H9 (cell line): ENCODE measurements around the gene GRHPR. TPM values are rescaled to one million over a fixed set of nuclear protein-coding genes. Genes with fewer than 3 reads are reported as not detected.

Source experiments
- DNase-seq: peaks from one replicate; pipeline ENCODE4 v3.0.0-alpha.2; 2017
- H2AFZ ChIP-seq: one replicate; pipeline ENCODE4 v1.6.1; 2013; ENCODE audit warnings: mild to moderate bottlenecking, low read length, control low read depth, moderate library complexity
- H2AK5ac ChIP-seq: 2 replicates; pipeline ENCODE4 v1.6.1; 2013; ENCODE audit warnings: low read length, control low read depth, mixed read lengths; ENCODE audit not compliant: insufficient read length
- H2BK120ac ChIP-seq: one replicate; pipeline ENCODE4 v1.6.1; 2013; ENCODE audit warnings: low read depth, mild to moderate bottlenecking, low read length, control low read depth, inconsistent platforms; ENCODE audit not compliant: poor library complexity, severe bottlenecking
- H2BK12ac ChIP-seq: 2 replicates; pipeline ENCODE4 v1.6.1; 2013; ENCODE audit warnings: low read length, control low read depth, mixed read lengths, low read depth; ENCODE audit not compliant: insufficient read length
- H2BK15ac ChIP-seq: 2 replicates; pipeline ENCODE4 v1.6.1; 2013; ENCODE audit warnings: low read depth, low read length, control low read depth
- H2BK20ac ChIP-seq: one replicate; pipeline ENCODE4 v1.6.1; 2013; ENCODE audit warnings: low read depth, mild to moderate bottlenecking, low read length, control low read depth, inconsistent platforms; ENCODE audit not compliant: poor library complexity, severe bottlenecking
- H2BK5ac ChIP-seq: 2 replicates; pipeline ENCODE4 v1.6.1; 2013; ENCODE audit warnings: low read length, control low read depth, mixed read lengths; ENCODE audit not compliant: insufficient read length
- H3K14ac ChIP-seq: 2 replicates; pipeline ENCODE4 v1.6.1; 2013; ENCODE audit warnings: low read length, control low read depth; ENCODE audit not compliant: insufficient read depth
- H3K18ac ChIP-seq: 2 replicates; pipeline ENCODE4 v1.6.1; 2013; ENCODE audit warnings: low read depth, mild to moderate bottlenecking, mixed read lengths, low read length, control low read depth; ENCODE audit not compliant: insufficient read length
- H3K23ac ChIP-seq: 2 replicates; pipeline ENCODE4 v1.6.1; 2013; ENCODE audit warnings: low read length, control low read depth, mixed read lengths, low read depth; ENCODE audit not compliant: insufficient read length
- H3K23me2 ChIP-seq: 2 replicates; pipeline ENCODE4 v1.6.1; 2013; ENCODE audit warnings: low read depth, mild to moderate bottlenecking, mixed read lengths, low read length, control low read depth; ENCODE audit not compliant: insufficient read length, poor library complexity, severe bottlenecking
- H3K27ac ChIP-seq: 2 replicates; pipeline ENCODE4 v1.5.1; 2013; ENCODE audit warnings: low read length, control low read depth, mixed read lengths, low read depth; ENCODE audit not compliant: insufficient read length
- H3K27me3 ChIP-seq: 2 replicates; pipeline ENCODE4 v1.6.1; 2013; ENCODE audit warnings: low read length, control low read depth, inconsistent platforms; ENCODE audit not compliant: insufficient read depth
- H3K4ac ChIP-seq: 2 replicates; pipeline ENCODE4 v1.6.1; 2013; ENCODE audit warnings: low read depth, mild to moderate bottlenecking, control low read depth, inconsistent platforms, low read length, moderate library complexity
- H3K4me1 ChIP-seq: 2 replicates; pipeline ENCODE4 v1.6.1; 2013; ENCODE audit warnings: low read length, control low read depth, inconsistent platforms; ENCODE audit not compliant: insufficient read depth
- H3K4me2 ChIP-seq: 2 replicates; pipeline ENCODE4 v1.6.1; 2013; ENCODE audit warnings: low read length, control low read depth, mixed read lengths; ENCODE audit not compliant: insufficient read length, insufficient read depth
- H3K56ac ChIP-seq: 2 replicates; pipeline ENCODE4 v1.6.1; 2013; ENCODE audit warnings: low read depth, mild to moderate bottlenecking, mixed read lengths, low read length, control low read depth; ENCODE audit not compliant: insufficient read length
- H3K79me1 ChIP-seq: 2 replicates; pipeline ENCODE4 v1.6.1; 2013; ENCODE audit warnings: low read depth, mild to moderate bottlenecking, moderate library complexity, low read length, control low read depth, inconsistent platforms; ENCODE audit not compliant: insufficient read depth, poor library complexity, severe bottlenecking
- H3K79me2 ChIP-seq: 2 replicates; pipeline ENCODE4 v1.6.1; 2013; ENCODE audit warnings: low read length, control low read depth, inconsistent platforms; ENCODE audit not compliant: insufficient read depth
- H3K9ac ChIP-seq: 2 replicates; pipeline ENCODE4 v1.6.1; 2013; ENCODE audit warnings: low read length, control low read depth, mixed read lengths; ENCODE audit not compliant: insufficient read length; ENCODE audit errors: extremely low read depth
- H3K9me3 ChIP-seq: one replicate; pipeline ENCODE4 v1.6.1; 2013; ENCODE audit warnings: low read depth, low read length, inconsistent platforms; ENCODE audit not compliant: control insufficient read depth
- H3T11ph ChIP-seq: one replicate; pipeline ENCODE4 v1.6.1; 2013; ENCODE audit warnings: mild to moderate bottlenecking, low read length, control low read depth, inconsistent platforms
- H4K20me1 ChIP-seq: one replicate; pipeline ENCODE4 v1.6.1; 2013; ENCODE audit not compliant: control insufficient read depth, insufficient read length, insufficient read depth
- H4K5ac ChIP-seq: 2 replicates; pipeline ENCODE4 v1.6.1; 2013; ENCODE audit warnings: low read depth, mild to moderate bottlenecking, mixed read lengths, low read length, control low read depth; ENCODE audit not compliant: insufficient read length
- H4K8ac ChIP-seq: replicated peaks from 2 replicates; pipeline ENCODE4 v1.6.1; 2013; ENCODE audit warnings: low read length, control low read depth, mixed read lengths, low read depth; ENCODE audit not compliant: insufficient read length
- H4K91ac ChIP-seq: 2 replicates; pipeline ENCODE4 v1.6.1; 2013; ENCODE audit warnings: low read depth, mild to moderate bottlenecking, moderate library complexity, mixed read lengths, low read length, control low read depth; ENCODE audit not compliant: insufficient read length
- H3K27ac Mint-ChIP-seq, 3 experiments: 2 replicates in 2 of 3; 3 replicates in 1 of 3; pipeline ENCODE4 v1.8.0; 2020 to 2021; ENCODE audit warnings: mixed read lengths in 3 of 3, mild to moderate bottlenecking in 1 of 3, moderate library complexity in 1 of 3
- H3K27me3 Mint-ChIP-seq: 2 replicates; pipeline ENCODE4 v1.8.0; 2021; ENCODE audit warnings: low read depth, mild to moderate bottlenecking, moderate library complexity, mixed read lengths
- H3K36me3 Mint-ChIP-seq, 3 experiments: 2 replicates in 2 of 3; 3 replicates in 1 of 3; pipeline ENCODE4 v1.8.0; 2020 to 2021; ENCODE audit warnings: low read depth in 3 of 3, mixed read lengths in 3 of 3; ENCODE audit not compliant: insufficient read depth in 1 of 3
- H3K4me1 Mint-ChIP-seq, 2 experiments: 2 replicates each; pipeline ENCODE4 v1.8.0; 2020; ENCODE audit warnings: mixed read lengths in 2 of 2
- H3K4me3 Mint-ChIP-seq, 2 experiments: 2 replicates in 1 of 2; 3 replicates in 1 of 2; pipeline ENCODE4 v1.8.0; 2020 to 2021; ENCODE audit warnings: mild to moderate bottlenecking in 2 of 2, mixed read lengths in 2 of 2, moderate library complexity in 1 of 2
- H3K9me3 Mint-ChIP-seq, 2 experiments: 2 replicates in 1 of 2; 3 replicates in 1 of 2; pipeline ENCODE4 v1.8.0; 2020; ENCODE audit warnings: mild to moderate bottlenecking in 2 of 2, mixed read lengths in 2 of 2, moderate library complexity in 1 of 2
- CTCF ChIP-seq: fragments of 200-600 bp; sonication (generic); conservative IDR thresholded peaks from 3 replicates; pipeline ENCODE4 v1.8.0; 2021; ENCODE audit warnings: antibody characterized with exemption, mild to moderate bottlenecking
- WGBS: extraction: QIAGEN DNeasy Blood & Tissue Kit; methylation state at CpG from one replicate; pipeline ENCODE4 v1.1.7; 2013; ENCODE audit warnings: missing lambda C conversion rate, low lambda C conversion rate, mixed read lengths; ENCODE audit not compliant: insufficient read length; ENCODE audit errors: extremely low coverage; 5-methylcytosine and 5-hydroxymethylcytosine counted together
- total RNA-seq: library from RNA; stranded (reverse); gene quantifications from 2 replicates; pipeline ENCODE4 v1.2.1, GENCODE V29; 2021

GRHPR gene
- total RNA-seq, 1 experiment from 2014 or later, result 97.9 TPM

GRCh38 chr9:37424686-37425297 lies 2.3 kb downstream of the GRHPR start:
- Histone ChIP-seq H3K4me1 (peaks cover 4% of the 10 kb centered on the region; the same call in 1 of the 2 replicates), H3K9ac (no peak overlapping the region), H4K5ac (no peak overlapping the region), H4K91ac (no peak overlapping the region), H3K18ac (no peak overlapping the region), H3K23ac (no peak overlapping the region), H3K79me2 (peaks cover 6% of the 10 kb centered on the region; the same call in 1 of the 2 replicates), H2BK20ac (no peak overlapping the region), H4K8ac (no peak overlapping the region), H3K56ac (no peak overlapping the region), H3K27me3 (no peaks in the 10 kb centered on the region), H3K27ac (no peak overlapping the region), H3K14ac (no peak overlapping the region; the same call in 1 of the 2 replicates), H3K9me3 (no peaks in the 10 kb centered on the region), H2BK12ac (no peak overlapping the region), H3K23me2 (peaks cover 10% of the 10 kb centered on the region), H2AFZ (no peak overlapping the region), H3K79me1 (peaks cover 4% of the 10 kb centered on the region), H2BK120ac (no peak overlapping the region), H2BK5ac (no peak overlapping the region), H2BK15ac (no peak overlapping the region), H3K4ac (no peak overlapping the region), H3K4me2 (no peak overlapping the region), H2AK5ac (no peak overlapping the region), H3T11ph (no peak overlapping the region), H4K20me1 (no peaks in the 10 kb centered on the region)
- H3K27ac Mint-ChIP-seq, result no peak overlapping the region
- no peak for TF ChIP-seq CTCF
- no peak overlapping the region for H3K4me3 Mint-ChIP-seq
- H3K27me3 Mint-ChIP-seq, result no peaks in the 10 kb centered on the region
- H3K9me3 Mint-ChIP-seq, result no peaks in the 10 kb centered on the region
- WGBS, result no CpG with 5 or more reads among the region's 18 CpGs
- DNase-seq, result no peak
- H3K36me3 Mint-ChIP-seq, result peaks cover 28 to 39% (median 35%) of the 10 kb centered on the region in 3 experiments
- H3K4me1 Mint-ChIP-seq, result peaks cover 17 to 21% of the 10 kb centered on the region in 2 experiments
